ENCODE data around the gene M1AP. TPM values are rescaled to one million over a fixed set of nuclear protein-coding genes. Genes with fewer than 3 reads are reported as not detected.

Gene M1AP
- total and polyA plus RNA-seq, 2 donors from 2014 or later, result 0.49 to 3.4 TPM

GRCh38 chr2:74548285-74548899, 99.7 kb downstream of the M1AP start:
- DNase-seq, result peak in 3 of 5 donors; percentile 37 to 51 (median 45)

GRCh38 chr2:74546004-74546403, 102.1 kb downstream of the M1AP start:
- DNase-seq (no peak), FAIRE-seq (no peak)
- Histone ChIP-seq H3K9ac (ENCODE audit: low read length in 3 of 3) (no peak overlapping the region), H3K9me3 (ENCODE audit: control insufficient read depth in 2 of 3, insufficient read depth in 1 of 3, low read length in 3 of 3) (no peaks in the 10 kb centered on the region), H3K4me3 (ENCODE audit: low read length in 3 of 3) (no peak overlapping the region), H3K27ac (ENCODE audit: low read depth in 2 of 2, low read length in 2 of 2) (no peak overlapping the region), H3K27me3 (ENCODE audit: control insufficient read depth, insufficient read depth, low read length) (no peaks in the 10 kb centered on the region), H3K36me3 (ENCODE audit: control insufficient read depth in 2 of 3, insufficient read depth in 3 of 3, low read length in 3 of 3) (no peaks in the 10 kb centered on the region), H3K4me1 (ENCODE audit: control insufficient read depth in 2 of 3, insufficient read depth in 2 of 3, low read depth in 1 of 3, low read length in 3 of 3) (peaks cover 0 to 4% (median 0%) of the 10 kb centered on the region in 3 donors)
- intact Hi-C loops (cut with DNase I), result no loop called here
- TF ChIP-seq CTCF (IDR thresholded peaks at IDR 0.05; ENCODE audit: borderline replicate concordance, extremely low read depth, insufficient read depth), result no peak

More at GRCh38 chr2:74548285-74548899, 99.7 kb downstream of the M1AP start:
- TF ChIP-seq CTCF (IDR thresholded peaks at IDR 0.05; ENCODE audit: borderline replicate concordance, extremely low read depth, insufficient read depth), result no peak
- Histone ChIP-seq H3K4me1 (ENCODE audit: control insufficient read depth in 2 of 3, insufficient read depth in 2 of 3, low read depth in 1 of 3, low read length in 3 of 3) (peaks cover 0 to 7% (median 0%) of the 10 kb centered on the region in 3 donors), H3K36me3 (ENCODE audit: control insufficient read depth in 2 of 3, insufficient read depth in 3 of 3, low read length in 3 of 3) (no peaks in the 10 kb centered on the region), H3K4me3 (ENCODE audit: low read length in 3 of 3) (peak overlapping the region; percentile 28 to 50 (median 31)), H3K27me3 (ENCODE audit: control insufficient read depth, insufficient read depth, low read length) (no peaks in the 10 kb centered on the region), H3K9me3 (ENCODE audit: control insufficient read depth in 2 of 3, insufficient read depth in 1 of 3, low read length in 3 of 3) (no peaks in the 10 kb centered on the region), H3K9ac (ENCODE audit: low read length in 3 of 3) (peak overlapping the region in 2 of 3 donors; percentile 7 to 48), H3K27ac (ENCODE audit: low read depth in 2 of 2, low read length in 2 of 2) (no peak overlapping the region)
- intact Hi-C loops (cut with DNase I), result no loop called here
- no peak for FAIRE-seq

GRCh38 chr2:74544634-74545033, 103.5 kb downstream of the M1AP start:
- DNase-seq, result no peak
- Histone ChIP-seq H3K4me1 (ENCODE audit: control insufficient read depth in 2 of 3, insufficient read depth in 2 of 3, low read depth in 1 of 3, low read length in 3 of 3) (peaks cover 0 to 4% (median 0%) of the 10 kb centered on the region in 3 donors), H3K27me3 (ENCODE audit: control insufficient read depth, insufficient read depth, low read length) (no peaks in the 10 kb centered on the region), H3K27ac (ENCODE audit: low read depth in 2 of 2, low read length in 2 of 2) (no peak overlapping the region), H3K4me3 (ENCODE audit: low read length in 3 of 3) (no peak overlapping the region), H3K9me3 (ENCODE audit: control insufficient read depth in 2 of 3, insufficient read depth in 1 of 3, low read length in 3 of 3) (no peaks in the 10 kb centered on the region), H3K36me3 (ENCODE audit: control insufficient read depth in 2 of 3, insufficient read depth in 3 of 3, low read length in 3 of 3) (no peaks in the 10 kb centered on the region), H3K9ac (ENCODE audit: low read length in 3 of 3) (no peak overlapping the region)
- no peak for FAIRE-seq
- TF ChIP-seq CTCF (IDR thresholded peaks at IDR 0.05; ENCODE audit: borderline replicate concordance, extremely low read depth, insufficient read depth), result no peak
- intact Hi-C loops (cut with DNase I), result no loop called here

Data from kidney (tissue), 14 donors.